Myocyte (in vitro differentiated cells): ENCODE measurements around the gene OPA1. TPM values are rescaled to one million over a fixed set of nuclear protein-coding genes. Genes with fewer than 3 reads are reported as not detected.

Experiments
- DNase-seq: peaks from one replicate; pipeline ENCODE4 v3.0.0-alpha.2; 2012; ENCODE audit warnings: low read depth
- polyA plus RNA-seq: library from polyadenylated mRNA; unstranded; fragments of >200 nt; gene quantifications from one replicate; pipeline ENCODE4 v1.2.1, GENCODE V29; 2012; ENCODE audit warnings: missing spikeins
- total RNA-seq: library from RNA; depleted of rRNA; stranded (reverse); fragments of >200 nt; gene quantifications from 2 replicates; pipeline ENCODE4 v1.2.3, GENCODE V29; 2014

The OPA1 gene, protein sequence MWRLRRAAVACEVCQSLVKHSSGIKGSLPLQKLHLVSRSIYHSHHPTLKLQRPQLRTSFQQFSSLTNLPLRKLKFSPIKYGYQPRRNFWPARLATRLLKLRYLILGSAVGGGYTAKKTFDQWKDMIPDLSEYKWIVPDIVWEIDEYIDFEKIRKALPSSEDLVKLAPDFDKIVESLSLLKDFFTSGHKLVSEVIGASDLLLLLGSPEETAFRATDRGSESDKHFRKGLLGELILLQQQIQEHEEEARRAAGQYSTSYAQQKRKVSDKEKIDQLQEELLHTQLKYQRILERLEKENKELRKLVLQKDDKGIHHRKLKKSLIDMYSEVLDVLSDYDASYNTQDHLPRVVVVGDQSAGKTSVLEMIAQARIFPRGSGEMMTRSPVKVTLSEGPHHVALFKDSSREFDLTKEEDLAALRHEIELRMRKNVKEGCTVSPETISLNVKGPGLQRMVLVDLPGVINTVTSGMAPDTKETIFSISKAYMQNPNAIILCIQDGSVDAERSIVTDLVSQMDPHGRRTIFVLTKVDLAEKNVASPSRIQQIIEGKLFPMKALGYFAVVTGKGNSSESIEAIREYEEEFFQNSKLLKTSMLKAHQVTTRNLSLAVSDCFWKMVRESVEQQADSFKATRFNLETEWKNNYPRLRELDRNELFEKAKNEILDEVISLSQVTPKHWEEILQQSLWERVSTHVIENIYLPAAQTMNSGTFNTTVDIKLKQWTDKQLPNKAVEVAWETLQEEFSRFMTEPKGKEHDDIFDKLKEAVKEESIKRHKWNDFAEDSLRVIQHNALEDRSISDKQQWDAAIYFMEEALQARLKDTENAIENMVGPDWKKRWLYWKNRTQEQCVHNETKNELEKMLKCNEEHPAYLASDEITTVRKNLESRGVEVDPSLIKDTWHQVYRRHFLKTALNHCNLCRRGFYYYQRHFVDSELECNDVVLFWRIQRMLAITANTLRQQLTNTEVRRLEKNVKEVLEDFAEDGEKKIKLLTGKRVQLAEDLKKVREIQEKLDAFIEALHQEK
- 65.7 and 76.0 TPM in 2 replicates for total RNA-seq
- 19.0 TPM for polyA plus RNA-seq

DNA sequence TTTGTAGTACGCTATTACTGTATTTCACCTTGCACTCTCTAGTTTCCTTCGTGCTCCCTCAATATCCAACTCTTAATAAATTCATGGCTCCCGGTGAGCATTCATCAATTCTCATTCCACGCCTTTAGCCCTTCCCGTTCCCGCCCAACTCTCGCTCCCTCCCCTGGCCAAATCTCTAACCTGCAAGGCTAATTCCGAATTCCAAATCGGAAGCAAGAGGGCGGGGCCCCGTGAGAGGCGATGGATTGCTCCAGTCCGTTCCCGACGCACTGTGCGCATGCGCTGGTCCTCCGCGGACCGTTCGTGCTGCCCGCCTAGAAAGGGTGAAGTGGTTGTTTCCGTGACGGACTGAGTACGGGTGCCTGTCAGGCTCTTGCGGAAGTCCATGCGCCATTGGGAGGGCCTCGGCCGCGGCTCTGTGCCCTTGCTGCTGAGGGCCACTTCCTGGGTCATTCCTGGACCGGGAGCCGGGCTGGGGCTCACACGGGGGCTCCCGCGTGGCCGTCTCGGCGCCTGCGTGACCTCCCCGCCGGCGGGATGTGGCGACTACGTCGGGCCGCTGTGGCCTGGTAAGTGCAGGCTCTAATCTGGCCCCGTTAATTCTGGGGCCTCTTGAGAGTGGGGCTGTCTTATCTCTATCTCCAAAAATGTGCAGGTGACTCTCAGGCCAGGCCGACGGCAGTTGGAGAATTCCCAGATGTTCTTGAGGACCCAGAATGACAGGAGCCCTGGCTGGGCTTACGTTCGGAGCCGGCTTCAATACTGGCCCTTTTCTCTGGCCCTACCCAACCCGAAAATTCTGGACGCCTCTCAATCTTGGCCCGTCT is at the start of gene OPA1:
Gene OPA1 (plus strand): TSS at position 368 of the 827 bp plus-strand sequence. CDS start 170 bp downstream, at position 538.
- DNase-seq: peak; percentile 99

DNA sequence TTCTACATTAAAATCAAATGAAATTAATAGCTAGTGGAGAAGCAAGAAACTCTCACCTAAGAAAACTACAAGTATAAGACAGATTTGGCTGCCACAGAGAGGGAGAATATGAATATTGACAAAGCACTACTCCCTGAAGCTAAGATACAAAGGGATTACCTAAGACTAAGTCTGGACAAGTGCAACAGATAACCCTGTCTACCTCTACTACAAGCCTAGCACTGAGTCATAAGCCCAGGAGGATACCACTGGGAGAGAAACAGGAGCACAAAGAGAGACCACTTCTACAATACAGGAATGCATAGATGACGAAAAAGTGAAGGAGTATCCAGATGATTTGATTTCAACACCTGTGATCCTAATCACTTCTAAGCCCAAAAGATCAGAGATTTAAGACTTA is 48.7 kb upstream of the OPA1 start:
- DNase-seq: no peak

DNA sequence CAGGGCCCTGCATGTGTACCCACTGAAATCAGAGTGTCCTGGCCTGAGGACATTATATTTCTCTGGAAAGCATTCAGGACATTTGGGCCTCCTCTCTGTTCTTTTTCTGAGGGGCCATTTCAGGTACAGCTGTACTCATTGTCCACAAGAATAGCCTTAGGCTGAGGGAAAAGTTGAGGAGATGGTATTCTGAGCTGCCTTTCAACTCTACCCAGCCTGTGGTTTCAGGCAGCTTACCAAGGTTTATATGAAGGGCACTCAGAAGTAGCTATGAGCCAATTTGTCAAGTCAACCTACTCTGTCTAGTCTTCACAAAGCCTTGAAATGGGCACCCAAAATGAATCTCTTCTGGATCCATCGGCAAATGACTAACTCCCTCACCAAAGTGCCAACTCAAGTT is 47.7 kb upstream of the OPA1 start:
- DNase-seq: peak; percentile 23

DNA sequence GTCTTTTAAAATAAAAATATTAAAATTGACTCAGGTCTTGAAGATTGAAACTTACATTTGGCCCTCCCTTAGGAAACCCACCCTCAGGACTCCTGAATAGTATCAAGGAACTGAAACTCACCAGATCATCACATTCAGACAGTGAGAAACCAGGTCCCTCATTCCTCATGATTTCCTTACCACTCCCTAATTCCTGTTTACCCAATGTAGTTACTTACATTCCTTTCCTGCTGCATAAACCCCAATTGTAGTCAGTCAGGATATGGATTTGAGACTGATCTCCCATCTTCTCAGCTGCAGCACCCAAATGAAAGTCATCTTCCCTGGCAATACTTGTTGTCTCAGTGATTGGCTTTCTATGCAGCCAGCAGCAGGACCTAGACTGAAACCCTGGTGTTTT is 46.9 kb upstream of the OPA1 start:
- no peak for DNase-seq

DNA sequence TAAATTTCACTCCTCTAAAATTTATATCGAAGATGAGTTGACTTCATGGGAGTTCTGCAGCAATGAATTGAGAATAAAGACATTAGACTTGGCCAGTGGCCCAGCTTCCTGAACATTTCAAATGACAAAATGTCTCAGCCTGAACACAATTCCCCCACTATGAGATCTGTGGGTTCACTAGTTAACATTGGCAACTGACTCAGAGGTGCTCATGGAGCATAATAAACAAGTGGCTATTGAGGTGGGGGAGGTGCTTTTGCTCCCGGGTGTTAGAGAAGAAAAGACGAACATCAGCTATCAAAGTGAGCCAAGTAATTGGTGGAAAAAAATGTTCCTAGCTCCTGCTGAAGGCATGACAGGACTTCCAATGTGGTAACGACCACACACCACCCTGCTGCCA is 44.6 kb upstream of the OPA1 start:
- no peak for DNase-seq

DNA sequence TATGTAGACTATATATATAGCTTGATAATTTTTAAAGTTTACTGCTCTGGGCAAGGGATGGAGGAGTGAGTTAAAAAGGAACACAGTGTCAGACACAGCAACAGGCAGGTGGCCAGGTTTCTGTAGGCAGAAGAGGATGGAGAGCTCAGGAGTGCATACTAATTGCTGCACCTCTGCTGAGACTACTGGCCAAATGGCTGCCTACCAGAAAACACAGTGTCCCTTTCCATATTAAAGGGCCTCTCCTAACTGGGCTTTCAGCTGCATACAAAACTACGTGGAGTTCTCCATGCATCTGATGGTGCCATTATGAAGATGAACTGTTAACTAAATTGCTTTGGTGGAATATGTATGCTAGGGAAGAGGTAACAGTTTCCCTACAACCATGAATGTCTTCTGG is 40.1 kb upstream of the OPA1 start:
- DNase-seq: no peak

DNA sequence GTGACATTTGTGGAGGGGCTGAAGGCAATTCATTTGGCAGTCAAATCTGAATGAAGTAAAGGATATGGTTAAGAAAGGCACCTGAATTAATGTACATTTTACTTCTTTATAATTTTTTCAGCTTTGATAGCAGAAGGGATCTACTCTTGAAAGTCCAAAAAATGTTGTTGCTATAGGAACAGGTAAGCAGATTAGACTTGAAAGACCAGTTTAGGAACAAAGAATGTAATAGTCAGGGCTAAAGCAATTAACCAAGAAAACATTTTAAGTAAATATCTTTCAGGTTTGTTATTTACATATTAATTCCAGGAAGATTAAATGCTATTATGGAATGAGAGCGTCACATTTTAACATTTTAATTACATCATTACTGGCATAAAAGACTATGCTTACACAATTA is 39.4 kb upstream of the OPA1 start:
- no peak for DNase-seq

DNA sequence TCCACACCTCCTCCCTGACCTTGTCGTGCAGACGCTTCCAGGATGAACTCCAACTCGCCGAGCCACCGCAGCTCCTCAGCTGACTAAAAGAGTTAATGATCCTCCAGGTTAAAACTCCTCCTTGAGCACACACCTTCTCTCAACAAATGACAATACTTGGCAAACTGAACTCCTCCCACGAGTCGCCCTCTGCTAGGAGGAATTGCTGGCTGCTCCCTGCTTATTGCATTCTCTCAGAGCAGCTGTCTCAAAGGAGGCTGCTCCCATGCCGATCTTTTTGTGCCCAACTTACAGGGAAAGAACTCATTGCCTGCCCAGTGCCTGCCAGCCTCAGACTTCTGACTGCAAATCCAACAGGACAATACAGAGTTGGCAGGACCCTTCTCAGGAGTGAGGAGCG is 38.2 kb upstream of the OPA1 start, which contains the start of gene ATP13A4:
Gene ATP13A4 (minus strand): TSS at position 85 of the 400 bp plus-strand sequence. CDS start 96 bp downstream, outside the sequence.
- DNase-seq: peak; percentile 20

DNA sequence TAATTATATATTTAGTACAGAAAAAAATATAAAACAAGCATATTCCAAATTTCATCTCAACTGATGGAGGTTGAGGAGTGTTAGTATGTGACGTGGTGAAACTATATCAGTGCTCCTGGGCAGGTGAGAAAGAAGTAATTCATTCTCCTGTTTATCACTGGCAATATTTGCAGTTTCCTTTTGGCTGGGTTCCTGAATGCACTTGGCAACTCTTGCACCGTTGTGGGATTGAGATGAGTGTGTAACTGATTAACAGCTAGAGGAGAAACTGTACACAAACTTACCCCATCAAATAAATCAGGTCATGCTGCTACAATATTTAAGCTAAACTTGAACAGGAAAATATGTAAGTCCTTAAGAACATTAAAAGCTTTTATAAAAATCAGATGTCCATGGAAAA is 36.2 kb upstream of the OPA1 start:
- no peak for DNase-seq

DNA sequence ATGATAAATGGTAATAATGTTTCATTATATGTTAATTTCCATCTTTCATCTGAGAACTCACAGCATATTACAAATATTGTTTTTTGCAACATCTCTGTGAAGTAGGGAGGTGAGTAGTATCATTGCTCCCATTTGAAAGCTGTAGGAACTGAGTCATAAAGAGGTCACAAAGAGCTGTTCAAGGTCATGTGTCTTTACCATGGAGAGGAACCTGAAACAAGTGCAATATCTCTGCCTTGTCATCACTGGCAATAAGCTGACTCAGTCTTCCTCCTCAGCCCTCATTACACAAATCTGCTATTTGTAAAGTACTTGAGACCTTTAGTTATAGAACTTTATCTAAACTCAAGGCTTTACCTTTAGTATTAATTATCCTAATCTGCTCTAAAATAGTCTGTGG is 33.9 kb upstream of the OPA1 start:
- DNase-seq: no peak

DNA sequence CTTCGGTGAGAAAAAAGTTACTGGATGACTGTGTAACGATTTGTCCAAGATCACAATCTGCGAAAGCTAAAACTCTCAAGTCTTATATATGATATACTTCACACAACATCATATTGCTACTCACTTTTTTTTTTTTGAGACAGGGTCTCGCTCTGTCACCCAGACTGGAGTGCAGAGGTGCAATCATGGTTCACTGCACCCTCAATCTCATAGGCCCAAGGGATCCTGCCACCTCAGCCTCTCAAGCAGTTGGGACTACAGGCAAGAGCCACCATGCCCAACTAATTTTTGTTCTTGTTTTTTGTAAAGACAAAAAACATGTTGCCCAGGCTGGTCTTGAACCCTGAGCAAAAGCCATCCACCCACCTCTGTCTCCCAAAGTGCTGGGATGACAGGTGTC is 32.9 kb upstream of the OPA1 start:
- no peak for DNase-seq

DNA sequence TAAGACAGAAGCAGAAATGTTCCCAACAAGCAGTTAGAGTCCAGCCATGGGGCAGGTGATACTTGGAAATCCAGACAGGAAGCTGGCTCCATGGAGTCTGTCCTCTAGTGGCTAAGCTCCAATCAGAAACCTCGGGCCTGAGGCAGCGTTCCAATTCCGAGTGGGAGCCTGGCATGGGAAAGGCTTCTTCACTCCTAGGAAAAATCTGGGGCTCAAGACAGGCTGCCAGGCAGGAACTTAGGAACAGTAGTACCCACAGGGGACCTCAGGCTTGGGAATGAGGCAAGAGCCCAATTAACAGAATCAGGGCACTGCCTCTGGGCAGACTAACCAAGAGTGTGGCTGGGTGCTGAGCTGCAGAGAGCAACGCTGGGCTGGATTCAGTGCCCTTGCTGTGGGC is 32.1 kb upstream of the OPA1 start:
- DNase-seq: no peak

DNA sequence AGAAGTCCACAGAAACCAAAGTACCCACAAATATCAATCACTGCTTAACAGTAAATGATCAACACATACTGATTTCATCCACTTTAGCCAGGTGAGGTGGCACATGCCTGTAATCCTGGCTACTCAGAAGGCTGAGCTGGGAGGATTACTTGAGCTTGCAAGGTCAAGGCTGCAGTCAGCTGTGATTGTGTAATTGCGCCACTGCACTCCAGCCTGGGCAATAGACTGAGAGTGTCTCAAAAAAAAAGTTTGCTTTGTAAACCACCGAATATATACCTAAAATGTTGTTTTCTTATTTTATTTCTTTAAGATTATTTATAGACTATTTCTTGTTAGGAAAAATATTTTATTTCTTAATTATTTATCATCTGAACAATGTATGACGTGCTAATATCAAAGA is 29.6 kb upstream of the OPA1 start:
- no peak for DNase-seq

DNA sequence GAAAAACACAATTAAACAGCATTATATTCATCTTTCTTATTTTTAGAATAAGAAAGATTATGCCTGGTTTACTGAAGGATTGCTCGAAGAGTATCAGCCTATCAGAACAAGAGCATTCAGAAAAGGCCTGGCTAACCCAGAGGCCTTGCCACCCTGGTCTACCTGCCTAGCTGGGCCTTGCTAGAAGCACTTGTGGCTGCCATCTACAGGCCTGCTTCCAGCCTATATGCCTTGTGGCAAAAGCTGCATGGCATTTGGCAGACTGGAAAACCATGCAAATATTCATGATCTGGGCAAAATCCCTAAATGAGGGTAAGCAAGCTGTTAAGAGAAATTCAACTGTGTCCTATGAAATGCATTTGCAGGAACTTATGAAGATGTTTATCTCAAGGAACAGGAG is 29.0 kb upstream of the OPA1 start:
- no peak for DNase-seq

DNA sequence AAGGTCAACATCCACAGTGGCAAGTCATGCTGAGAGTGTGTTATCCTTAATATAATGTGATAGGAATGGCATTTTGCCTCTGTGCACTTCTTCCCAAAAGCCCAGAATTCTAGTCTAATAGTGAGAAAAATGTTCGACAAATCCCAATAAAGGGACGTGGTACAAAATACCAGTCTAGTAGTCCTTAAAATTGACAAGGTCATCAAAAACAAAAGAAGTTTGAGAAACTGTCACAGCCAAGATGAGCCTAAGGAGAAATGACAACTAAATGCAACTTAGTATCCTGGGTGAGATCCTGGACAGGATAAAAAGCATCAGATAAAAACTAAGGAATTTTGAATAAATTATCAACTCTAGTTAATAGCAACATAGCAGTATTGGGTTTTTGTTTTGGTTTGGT is 23.9 kb upstream of the OPA1 start:
- DNase-seq: no peak

DNA sequence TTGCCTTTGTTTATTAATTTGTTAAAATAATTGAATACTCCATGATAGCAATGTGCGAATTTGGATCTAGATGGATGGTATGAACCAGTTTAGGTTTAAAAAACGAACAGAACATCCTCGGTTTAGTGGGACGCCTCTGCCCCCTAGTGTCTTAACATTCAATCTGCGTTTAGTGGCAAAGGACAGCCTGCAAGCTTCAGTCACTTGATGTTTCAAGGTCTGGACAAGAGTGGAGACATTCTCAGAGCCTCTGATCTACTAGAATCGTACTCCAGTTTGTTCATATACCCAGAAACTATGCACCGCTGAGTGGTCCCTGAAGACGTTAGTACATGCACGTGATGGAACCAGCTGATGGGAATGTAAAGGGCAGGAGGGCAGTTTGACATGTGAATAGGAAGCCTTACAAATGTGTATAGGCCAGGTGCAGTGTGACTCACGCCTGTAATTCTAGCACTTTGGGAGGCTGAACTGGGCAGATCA is 20.5 kb upstream of the OPA1 start:
- DNase-seq: peak; percentile 68

DNA sequence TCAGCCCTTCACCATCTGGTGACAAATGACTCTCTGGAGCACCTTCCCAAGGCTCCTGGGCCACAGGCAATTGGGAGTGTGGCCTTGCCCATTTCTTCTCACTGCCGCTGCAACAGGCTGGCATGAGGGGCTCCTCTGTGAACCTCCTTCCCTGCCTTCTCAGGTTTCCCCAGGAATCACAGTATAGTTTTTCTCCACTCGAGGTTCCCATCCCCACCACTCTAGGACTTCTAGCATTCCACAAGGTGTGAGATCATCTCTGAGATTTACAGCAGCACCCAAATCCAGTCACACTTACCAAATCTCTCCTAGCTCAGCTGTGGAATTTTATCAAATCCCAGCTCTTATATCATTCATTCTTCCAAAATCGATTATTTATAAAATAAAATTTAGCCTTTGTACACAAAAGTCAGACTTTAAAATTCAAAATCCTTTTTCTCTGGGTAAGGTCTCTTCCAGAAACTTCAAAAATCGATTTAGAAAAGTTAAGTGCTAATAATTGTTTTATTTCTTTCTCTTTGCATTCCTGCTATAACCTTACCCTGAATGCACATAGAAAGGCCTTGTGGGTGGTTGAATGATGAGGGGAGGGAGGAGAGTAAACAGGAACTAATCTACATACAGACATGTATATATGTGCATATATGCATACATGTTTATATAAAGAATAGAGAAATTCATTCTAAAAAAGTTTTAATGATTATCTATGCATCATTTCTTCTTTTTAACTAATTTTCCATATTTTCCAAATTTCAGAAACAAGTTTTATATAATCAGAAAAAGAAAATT is 19.4 kb upstream of the OPA1 start:
- no peak for DNase-seq

DNA sequence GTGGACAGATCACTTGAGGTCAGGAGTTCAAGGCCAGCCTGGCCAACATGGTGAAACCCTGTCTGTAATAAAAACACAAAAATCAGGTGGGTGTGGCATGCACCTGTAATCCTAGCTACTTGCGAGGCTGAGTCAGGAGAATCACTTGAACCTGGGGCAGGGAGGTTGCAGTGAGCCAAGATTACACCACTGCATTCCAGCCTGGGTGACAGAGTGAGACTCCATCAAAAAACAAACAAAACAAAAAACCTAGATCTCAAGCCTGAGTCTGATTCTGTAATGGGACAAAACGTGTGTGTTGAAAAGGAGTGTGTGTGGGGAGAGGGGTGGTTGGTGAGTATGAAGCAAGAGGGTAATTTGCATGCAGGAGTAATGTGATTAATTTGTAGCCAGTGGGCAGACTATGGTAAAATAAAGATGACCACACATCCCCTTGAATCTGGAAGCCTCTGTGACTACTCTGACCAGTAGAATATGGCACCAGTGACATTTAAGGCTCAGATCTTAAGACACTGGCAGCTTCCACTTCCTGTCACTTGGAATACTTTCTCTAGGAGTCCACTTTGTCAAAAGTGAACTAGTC is 18.4 kb upstream of the OPA1 start:
- no peak for DNase-seq

DNA sequence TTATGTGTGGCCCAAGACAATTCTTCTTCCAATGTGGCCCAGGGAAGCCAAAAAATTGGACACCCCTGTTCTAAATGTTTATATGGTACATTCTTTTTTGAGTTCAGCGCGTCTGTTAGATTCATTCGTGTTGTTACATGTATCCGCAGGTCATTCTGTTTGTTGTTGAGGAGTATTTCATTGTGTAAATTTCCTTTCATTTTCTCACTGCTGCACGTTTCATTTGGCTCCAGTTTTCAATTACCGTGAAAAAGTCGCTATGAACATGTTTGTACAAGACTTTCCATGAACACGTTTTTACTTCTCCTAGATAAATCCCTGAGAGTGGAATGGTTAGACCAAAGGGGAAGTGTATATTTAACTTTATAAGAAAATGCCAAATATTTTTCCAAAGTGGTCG is 7.5 kb upstream of the OPA1 start:
- DNase-seq: no peak

DNA sequence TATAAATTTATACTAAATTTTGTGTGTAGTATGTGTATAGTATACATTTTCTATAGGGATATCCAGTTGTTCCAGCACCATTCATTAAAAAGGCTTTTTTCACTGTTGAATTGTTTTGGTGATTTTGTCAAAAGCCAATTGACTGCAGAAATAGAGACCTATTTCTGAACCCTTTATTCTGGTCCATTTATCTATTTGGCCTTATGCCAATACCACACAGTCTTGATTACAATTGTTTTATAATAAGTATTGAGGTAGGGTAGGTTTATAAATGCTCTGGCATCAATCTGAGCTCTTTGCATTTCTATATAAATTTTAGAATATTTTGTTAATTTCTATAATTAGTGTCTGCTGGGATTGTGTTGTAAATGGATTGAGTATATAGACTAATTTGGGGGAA is 6.5 kb upstream of the OPA1 start:
- DNase-seq: no peak
